ENCODE measurements around the gene SLC39A11.

The SLC39A11 gene

DNA sequence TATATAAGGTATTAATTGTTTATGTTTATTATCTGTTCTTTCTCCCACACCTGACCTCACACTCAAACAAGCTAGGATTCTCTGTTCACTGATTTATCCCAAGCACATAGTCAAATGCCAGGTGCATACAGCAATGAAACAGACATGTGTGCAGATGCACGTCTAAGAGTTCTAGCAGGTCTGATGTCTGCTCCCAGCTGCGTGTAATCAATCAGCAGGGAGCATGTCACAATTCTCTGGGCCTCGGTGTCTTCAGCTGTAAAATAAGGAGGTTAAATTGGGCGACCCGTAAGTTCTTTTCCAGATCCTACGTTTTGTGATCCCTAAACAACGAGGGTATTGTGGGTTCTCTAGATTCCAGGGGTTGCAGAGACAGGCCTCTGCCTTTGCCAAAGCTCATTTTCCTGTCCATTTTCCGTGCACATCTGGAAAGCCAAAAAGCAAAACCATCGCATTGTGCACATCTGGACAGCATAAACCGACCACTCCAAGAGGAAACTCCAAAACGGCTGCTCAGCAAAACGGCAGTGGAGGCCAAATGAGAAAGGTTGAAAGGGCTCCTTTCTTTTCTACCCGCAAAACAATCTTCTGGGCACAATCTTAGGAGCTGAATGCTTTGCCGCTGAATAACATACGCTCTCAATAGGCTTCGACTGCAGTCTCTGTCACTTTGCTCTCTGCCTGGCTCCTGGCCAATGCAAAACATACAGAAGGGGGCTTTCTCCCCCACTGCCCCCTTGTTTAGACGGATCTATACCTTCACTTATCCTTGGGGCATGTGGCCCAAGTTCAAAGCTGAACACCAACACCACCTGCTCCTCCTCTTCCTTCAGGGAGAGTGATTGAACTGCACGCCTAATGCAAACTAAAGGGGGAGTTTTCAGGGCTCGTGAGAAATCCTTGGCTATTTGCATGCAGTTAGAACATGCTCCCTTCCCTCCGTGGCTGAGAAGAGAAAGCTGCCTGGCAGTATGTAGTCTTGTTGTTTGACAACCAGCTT, 426.3 kb downstream of the SLC39A11 start:
- H3K4me3 Mint-ChIP-seq = no peak overlapping the region
- peaks cover 3% of the 10 kb centered on the region for H3K9me3 Mint-ChIP-seq
- no peaks in the 10 kb centered on the region for H3K4me1 Mint-ChIP-seq (ENCODE audit: low read depth)
- DNase-seq = no peak
- H3K27ac Mint-ChIP-seq = no peak overlapping the region
- H3K27me3 Mint-ChIP-seq = no peaks in the 10 kb centered on the region
- peaks cover 4% of the 10 kb centered on the region for H3K36me3 Mint-ChIP-seq (ENCODE audit: low read depth)

DNA sequence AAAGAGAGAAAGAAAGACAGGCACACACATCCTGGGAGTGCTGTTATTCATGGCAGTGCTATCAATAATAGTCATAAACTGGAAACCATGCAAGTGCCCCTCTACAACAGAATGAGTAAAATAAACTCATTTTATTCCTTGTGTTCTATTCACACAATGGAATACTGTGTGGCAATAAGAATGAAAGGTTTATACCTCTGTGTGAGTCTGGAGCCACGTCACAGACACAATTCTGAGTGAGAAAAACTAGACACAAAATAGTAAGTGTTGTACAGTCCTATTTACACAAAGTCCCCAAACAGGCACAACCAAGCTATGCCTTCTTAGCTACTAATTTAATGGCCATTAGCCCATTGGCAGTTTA, 429.7 kb downstream of the SLC39A11 start:
- Mint-ChIP-seq H3K9me3 (no peaks in the 10 kb centered on the region), H3K4me1 (ENCODE audit: low read depth) (no peaks in the 10 kb centered on the region), H3K27me3 (no peaks in the 10 kb centered on the region), H3K4me3 (no peak overlapping the region), H3K27ac (no peak overlapping the region), H3K36me3 (ENCODE audit: low read depth) (no peaks in the 10 kb centered on the region)
- DNase-seq = no peak

DNA sequence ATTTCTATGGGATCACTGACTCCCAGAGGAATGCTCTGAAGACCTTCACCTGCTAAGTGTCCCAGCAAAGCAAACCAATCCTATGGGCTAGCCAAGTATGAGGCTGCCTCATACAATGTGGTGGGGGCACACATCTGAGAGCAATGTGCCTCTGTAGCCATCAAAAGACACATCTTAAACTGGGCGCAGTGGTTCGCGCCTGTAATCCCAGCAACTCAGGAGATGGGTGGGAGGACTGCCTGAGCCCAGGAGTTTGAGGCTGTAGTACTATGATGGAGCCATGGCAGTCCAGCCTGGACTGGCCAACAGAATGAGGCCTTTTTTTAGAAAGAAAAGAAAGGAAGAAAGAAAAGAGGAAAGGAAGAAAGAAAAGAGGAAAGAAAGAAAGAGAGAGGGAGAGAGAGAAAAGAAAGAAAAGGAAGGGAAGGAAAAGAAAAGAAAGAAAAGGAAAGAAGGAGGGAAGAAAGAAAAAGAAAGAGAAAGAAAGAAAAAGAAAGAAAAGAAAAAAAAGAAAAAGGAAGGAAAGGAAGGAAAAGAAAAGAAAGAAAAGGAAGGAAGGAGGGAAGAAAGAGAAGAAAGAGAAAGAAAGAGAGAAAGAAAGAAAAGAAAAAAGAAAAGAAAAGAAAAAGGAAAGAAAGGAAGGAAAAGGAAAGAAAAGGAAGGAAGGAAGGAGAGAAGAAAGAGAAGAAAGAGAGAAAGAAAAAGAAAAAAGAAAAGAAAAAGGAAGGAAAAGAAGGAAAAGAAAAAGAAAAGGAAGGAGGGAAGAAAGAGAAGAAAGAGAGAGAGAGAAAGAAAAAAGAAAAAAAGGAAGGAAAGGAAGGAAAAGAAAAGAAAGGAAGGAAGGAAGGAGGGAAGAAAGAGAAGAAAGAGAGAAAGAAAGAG, 430.3 kb downstream of the SLC39A11 start:
- H3K9me3 Mint-ChIP-seq = no peaks in the 10 kb centered on the region
- no peak overlapping the region for H3K27ac Mint-ChIP-seq
- H3K4me1 Mint-ChIP-seq (ENCODE audit: low read depth) = no peaks in the 10 kb centered on the region
- no peaks in the 10 kb centered on the region for H3K36me3 Mint-ChIP-seq (ENCODE audit: low read depth)
- no peak overlapping the region for H3K4me3 Mint-ChIP-seq
- H3K27me3 Mint-ChIP-seq = no peaks in the 10 kb centered on the region
- no peak for DNase-seq

DNA sequence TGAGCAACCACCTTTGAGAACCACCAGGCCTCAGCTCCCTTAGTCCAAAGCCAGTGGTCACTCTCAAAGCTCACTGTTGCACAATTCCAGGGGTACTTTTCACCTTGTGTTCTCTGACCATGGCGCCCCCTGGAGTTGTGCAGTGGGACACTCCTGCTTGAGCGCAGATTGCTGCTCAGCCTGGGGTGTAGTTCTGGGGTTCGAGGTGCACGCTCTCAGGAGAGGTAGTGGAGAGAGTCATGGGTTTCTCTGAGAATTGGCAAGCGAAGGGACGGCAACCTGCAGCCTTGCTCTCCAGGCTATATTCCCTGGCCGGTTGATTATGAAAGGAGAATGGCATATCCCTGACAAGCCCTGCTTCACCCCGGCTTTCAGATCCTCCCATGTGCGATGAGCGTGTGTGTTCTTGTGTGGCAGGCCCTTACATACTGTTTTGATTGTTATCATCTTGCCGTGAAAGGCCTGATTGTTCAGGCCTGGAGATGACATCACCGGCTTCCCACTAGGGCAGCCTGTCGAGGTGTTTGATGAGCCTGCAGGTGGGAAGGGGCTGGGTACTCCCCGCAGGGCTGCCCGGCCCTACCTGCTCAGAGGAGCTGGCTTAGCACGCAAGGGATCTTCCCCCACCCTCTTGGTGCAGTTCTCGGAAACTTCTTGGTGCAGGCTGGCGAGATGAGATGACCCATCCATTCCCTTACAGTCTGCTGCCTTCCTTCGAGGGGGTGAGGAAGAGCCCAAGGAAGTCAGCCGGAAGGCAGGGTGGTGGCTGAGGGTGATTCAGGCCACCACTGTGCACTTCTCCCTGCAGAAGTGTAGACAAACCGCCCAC, 431.2 kb downstream of the SLC39A11 start:
- Mint-ChIP-seq H3K4me1 (ENCODE audit: low read depth) (no peaks in the 10 kb centered on the region), H3K4me3 (no peak overlapping the region), H3K9me3 (no peaks in the 10 kb centered on the region), H3K27me3 (no peaks in the 10 kb centered on the region), H3K27ac (no peak overlapping the region), H3K36me3 (ENCODE audit: low read depth) (no peaks in the 10 kb centered on the region)
- no peak for DNase-seq

DNA sequence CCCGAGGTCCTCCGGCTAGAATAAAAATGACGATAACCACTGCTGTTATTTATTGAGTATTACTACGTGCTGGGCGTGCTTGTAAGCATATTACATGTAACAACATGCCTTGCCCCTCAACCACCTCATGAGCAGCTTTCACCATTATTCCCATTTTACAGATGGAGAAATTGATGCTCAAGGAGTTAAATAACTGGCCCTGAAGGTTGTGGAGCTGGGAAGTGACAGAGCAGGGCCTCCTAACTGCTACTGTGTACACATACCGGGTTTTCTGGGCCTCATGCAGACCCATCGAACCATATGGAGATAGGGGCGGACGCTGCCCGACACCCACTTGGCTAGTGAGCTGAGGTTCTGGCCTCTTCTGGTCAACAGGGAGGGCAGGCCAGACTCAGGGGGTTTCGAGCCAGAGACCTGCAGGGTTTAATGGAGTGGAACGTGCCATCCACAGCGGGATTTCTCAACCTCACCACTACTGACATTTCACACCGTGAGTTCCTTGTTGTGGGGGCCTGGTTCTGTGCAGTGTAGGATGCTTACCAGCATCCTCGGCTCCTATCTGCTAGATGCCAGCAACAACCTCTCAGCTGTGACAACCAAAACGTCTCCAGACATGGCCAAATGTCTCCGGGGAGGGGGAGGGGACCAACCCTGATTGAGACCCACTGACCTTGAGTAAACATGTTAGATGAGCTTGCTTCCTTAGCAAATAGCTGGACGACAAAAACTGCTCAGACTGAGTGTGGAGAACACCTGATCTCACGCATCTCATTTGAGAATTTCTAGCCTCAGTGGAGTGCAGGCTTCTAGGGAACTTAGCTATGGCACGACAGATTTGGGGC, 432.0 kb downstream of the SLC39A11 start:
- H3K36me3 Mint-ChIP-seq (ENCODE audit: low read depth) = no peaks in the 10 kb centered on the region
- no peaks in the 10 kb centered on the region for H3K27me3 Mint-ChIP-seq
- DNase-seq = no peak
- no peak overlapping the region for H3K27ac Mint-ChIP-seq
- no peaks in the 10 kb centered on the region for H3K9me3 Mint-ChIP-seq
- no peak overlapping the region for H3K4me3 Mint-ChIP-seq
- H3K4me1 Mint-ChIP-seq (ENCODE audit: low read depth) = no peaks in the 10 kb centered on the region

DNA sequence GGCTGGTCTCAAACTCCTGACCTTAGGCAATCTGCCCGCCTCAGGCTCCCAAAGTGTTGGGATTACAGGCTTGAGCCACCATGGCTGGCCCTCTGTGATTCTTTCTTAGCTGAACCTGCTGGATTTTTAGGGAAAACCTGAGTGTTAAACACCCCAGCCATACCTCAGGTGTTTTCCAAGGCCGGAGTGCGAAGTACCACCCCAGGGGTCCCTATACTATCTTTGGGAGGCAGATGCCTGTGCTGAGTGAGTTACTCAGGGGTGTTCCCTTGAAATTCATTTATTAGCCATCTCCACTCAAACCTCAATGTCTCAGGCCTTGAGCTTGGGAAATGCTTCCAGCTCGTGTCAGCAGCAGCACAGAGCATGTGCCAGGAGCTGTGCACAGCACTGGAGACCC, 432.7 kb downstream of the SLC39A11 start:
- no peaks in the 10 kb centered on the region for H3K9me3 Mint-ChIP-seq
- no peaks in the 10 kb centered on the region for H3K27me3 Mint-ChIP-seq
- H3K27ac Mint-ChIP-seq = no peak overlapping the region
- H3K36me3 Mint-ChIP-seq (ENCODE audit: low read depth) = no peaks in the 10 kb centered on the region
- no peaks in the 10 kb centered on the region for H3K4me1 Mint-ChIP-seq (ENCODE audit: low read depth)
- DNase-seq = no peak
- H3K4me3 Mint-ChIP-seq = no peak overlapping the region

DNA sequence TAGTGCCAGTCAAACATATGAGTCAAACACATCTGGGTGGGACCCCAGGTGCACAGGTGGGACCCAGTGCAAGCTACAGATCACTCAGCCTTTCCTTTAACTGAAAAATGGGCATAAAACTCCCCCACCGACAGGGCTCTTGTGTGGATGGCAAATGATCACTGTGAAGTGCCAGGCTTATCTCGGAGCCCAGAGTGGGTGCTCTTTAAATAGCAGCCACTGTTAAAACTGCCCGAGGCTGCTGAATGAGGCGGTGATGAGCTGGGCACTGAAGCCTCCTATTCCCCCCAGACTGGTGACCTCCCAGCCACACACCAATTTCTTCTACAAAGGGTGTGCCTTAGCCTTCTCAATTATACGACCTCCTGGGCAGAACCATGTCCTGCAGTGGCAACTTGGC, 433.8 kb downstream of the SLC39A11 start:
- H3K4me3 Mint-ChIP-seq = no peak overlapping the region
- H3K27me3 Mint-ChIP-seq = no peaks in the 10 kb centered on the region
- no peak overlapping the region for H3K27ac Mint-ChIP-seq
- no peaks in the 10 kb centered on the region for H3K4me1 Mint-ChIP-seq (ENCODE audit: low read depth)
- no peak for DNase-seq
- H3K9me3 Mint-ChIP-seq = no peaks in the 10 kb centered on the region
- no peaks in the 10 kb centered on the region for H3K36me3 Mint-ChIP-seq (ENCODE audit: low read depth)

DNA sequence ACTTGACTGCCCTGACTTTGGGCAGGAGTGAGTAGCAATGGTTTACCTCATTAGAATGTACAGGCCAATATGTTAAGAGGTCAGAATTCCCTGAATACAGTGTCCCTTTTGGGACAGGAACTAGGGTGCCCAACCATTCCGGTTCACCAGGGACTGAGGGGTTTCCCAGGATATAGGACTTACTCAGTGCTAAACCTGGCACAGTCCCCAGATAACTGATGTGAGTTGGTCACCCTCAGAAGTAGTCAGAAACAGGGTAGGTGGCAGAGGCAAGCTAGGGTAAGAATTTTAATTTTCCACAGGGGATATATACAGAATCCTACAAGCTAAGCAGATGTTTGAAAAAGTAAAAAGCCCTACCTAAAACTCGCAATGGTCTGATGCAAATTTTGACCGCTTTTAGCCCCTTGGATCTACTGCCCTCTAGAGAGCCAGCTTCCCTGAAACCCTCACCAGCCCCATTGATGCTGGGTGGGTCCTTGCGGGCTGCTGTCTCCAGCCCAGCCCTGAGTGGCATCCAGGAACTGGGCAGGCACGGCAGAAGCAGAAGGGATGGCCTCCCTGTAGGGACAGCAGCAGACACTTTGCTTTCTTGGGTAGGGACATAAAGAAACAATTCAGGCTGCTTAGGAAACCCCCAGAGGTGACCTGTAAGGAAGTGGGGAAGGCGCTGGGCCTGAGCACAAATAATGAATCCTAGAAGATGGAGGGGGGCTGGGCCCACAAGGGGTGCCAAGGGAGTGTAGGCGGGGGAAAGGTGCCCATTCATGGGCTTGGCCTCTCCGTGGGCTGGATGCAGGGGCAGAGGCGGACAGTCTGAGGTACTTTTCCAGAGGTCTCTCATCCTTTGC, 434.8 kb downstream of the SLC39A11 start:
- H3K9me3 Mint-ChIP-seq = no peaks in the 10 kb centered on the region
- no peaks in the 10 kb centered on the region for H3K36me3 Mint-ChIP-seq (ENCODE audit: low read depth)
- no peaks in the 10 kb centered on the region for H3K27me3 Mint-ChIP-seq
- H3K4me3 Mint-ChIP-seq = no peak overlapping the region
- DNase-seq = no peak
- H3K4me1 Mint-ChIP-seq (ENCODE audit: low read depth) = no peaks in the 10 kb centered on the region
- H3K27ac Mint-ChIP-seq = no peak overlapping the region

DNA sequence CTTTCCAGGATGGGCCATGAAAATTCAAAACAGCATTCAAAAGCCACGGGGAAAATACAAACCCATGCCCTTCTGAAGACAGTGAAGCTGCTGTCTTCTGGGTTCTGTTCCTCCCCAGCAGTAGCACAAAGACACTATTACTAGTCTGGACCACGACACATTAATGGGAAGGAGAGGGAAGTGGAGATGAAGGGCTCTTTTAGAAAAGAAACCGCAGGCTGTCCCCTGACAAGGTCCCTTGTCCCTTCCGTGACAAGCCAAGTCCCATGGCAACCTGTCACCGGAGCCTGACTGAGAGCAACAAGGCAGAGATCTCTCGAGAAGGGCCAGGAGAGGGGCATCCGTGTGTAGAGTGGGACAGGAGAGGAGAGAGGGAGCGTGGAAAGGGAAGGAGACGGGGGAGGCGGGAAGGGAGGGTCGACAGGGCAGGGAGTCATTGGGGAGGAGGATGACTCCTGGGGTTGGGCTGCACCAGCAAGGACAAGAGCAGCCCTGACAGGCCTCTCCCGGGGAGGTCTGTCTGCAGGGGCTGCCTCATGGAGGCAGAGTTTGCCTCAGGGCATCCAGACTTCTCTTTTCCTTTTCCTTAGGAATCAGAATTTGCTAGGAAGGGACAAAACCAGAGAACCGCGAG, 436.2 kb downstream of the SLC39A11 start:
- Mint-ChIP-seq H3K9me3 (no peaks in the 10 kb centered on the region), H3K27me3 (no peaks in the 10 kb centered on the region), H3K4me1 (ENCODE audit: low read depth) (no peaks in the 10 kb centered on the region), H3K4me3 (no peak overlapping the region), H3K27ac (no peak overlapping the region), H3K36me3 (ENCODE audit: low read depth) (no peaks in the 10 kb centered on the region)
- DNase-seq = no peak

DNA sequence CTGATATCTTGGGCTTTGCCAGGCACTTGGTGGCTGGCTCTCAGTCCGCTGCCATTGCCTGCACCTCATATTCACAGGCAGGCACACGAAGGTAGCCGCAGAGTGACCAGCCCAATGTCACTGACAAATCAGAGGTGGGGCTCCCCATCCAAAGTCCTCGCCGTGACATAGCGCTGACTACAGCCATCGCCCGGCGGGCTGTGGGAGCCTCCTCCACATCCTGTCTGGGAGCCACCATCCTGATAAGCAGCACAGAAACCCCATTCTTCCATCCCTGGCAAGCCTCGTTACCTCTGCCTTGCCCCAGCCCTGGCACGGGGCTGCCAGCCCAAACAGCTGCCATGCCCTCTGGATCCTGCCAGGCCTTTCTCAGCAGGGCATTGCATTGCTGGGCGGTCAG, 437.8 kb downstream of the SLC39A11 start:
- no peaks in the 10 kb centered on the region for H3K27me3 Mint-ChIP-seq
- H3K4me3 Mint-ChIP-seq = no peak overlapping the region
- no peaks in the 10 kb centered on the region for H3K4me1 Mint-ChIP-seq (ENCODE audit: low read depth)
- no peaks in the 10 kb centered on the region for H3K9me3 Mint-ChIP-seq
- no peak for DNase-seq
- H3K27ac Mint-ChIP-seq = no peak overlapping the region
- no peaks in the 10 kb centered on the region for H3K36me3 Mint-ChIP-seq (ENCODE audit: low read depth)

DNA sequence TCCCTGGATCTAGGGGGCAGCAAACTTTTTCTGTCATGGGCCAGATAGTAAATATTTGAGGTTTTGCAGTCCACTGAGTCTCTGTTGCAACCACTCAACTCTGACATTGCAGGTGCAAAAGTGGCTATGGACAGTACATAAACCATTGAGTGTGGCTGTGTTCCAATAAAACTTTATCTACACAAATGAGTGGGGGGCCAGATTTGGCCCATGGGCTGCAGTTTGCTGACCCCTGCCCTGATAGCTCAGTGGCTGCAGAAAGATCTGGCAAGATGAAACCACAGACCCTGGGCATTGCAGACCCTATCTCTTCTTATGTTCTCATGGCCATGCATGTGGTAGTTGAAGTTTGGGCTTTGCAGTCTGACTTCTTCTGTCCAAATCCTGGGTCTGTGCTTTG, 440.5 kb downstream of the SLC39A11 start:
- no peaks in the 10 kb centered on the region for H3K9me3 Mint-ChIP-seq
- H3K4me3 Mint-ChIP-seq = no peak overlapping the region
- H3K36me3 Mint-ChIP-seq (ENCODE audit: low read depth) = peaks cover 8% of the 10 kb centered on the region
- no peak overlapping the region for H3K27ac Mint-ChIP-seq
- H3K27me3 Mint-ChIP-seq = no peaks in the 10 kb centered on the region
- no peak for DNase-seq
- no peaks in the 10 kb centered on the region for H3K4me1 Mint-ChIP-seq (ENCODE audit: low read depth)

DNA sequence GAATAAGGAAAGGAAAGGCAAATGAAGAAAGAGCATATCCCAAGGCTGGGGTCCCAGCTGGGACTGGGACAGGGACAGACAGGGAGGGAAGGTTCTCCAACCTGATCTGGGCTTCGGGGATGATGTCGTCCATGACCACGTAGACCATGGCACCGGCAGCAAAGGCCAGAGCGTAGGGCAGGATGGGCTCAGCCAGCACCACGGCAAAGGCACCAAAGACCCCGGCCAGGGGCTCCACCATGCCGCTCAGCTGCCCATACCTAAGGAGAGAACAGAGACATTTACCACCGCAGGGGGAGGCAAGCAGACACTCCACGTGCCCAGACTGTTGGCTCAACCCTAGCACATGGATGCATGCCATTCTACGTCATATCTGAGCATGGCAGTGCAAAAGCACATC, 443.8 kb downstream of the SLC39A11 start:
- Mint-ChIP-seq H3K4me1 (ENCODE audit: low read depth) (no peaks in the 10 kb centered on the region), H3K9me3 (no peaks in the 10 kb centered on the region), H3K27me3 (no peaks in the 10 kb centered on the region), H3K36me3 (ENCODE audit: low read depth) (peaks cover 12% of the 10 kb centered on the region), H3K4me3 (no peak overlapping the region), H3K27ac (no peak overlapping the region)
- no peak for DNase-seq

DNA sequence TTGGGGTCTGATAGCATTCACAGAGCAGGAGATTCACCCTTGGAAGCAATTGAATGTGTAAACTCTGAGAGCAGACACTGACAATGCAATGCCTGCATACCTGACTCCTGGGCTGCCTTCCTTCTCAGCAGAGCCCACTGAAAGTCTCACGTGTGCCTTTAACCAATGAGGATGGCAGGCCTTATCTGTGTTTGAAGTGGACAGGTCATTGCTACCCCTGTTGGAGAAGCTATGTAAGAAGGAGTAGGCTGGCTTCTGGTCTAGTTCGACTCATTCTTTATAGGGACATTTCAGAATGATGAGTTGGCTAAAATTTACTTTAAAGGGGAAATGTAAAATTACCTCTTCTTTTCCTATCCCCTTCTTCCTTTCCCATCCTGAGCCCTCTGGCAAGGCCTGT, 446.3 kb downstream of the SLC39A11 start:
- Mint-ChIP-seq H3K4me1 (ENCODE audit: low read depth) (peaks cover 2% of the 10 kb centered on the region), H3K27ac (no peak overlapping the region), H3K4me3 (no peak overlapping the region), H3K36me3 (ENCODE audit: low read depth) (peaks cover 12% of the 10 kb centered on the region), H3K9me3 (no peaks in the 10 kb centered on the region), H3K27me3 (peaks cover 4% of the 10 kb centered on the region)
- no peak for DNase-seq
